Islet of Langerhans (tissue), 1 donor: Measurements from ENCODE around the gene RTKN2.
"Not testable (repeated sequence)": the region's sequence is repeated elsewhere in the genome, so short reads cannot be mapped to it uniquely, and the experiment has no call there.

ENCODE experiments used
- FAIRE-seq: peaks from one replicate; lab custom pipeline; 2011; peaks lifted over from hg19 to GRCh38; lab: Jason Lieb, UNC

The RTKN2 gene

DNA sequence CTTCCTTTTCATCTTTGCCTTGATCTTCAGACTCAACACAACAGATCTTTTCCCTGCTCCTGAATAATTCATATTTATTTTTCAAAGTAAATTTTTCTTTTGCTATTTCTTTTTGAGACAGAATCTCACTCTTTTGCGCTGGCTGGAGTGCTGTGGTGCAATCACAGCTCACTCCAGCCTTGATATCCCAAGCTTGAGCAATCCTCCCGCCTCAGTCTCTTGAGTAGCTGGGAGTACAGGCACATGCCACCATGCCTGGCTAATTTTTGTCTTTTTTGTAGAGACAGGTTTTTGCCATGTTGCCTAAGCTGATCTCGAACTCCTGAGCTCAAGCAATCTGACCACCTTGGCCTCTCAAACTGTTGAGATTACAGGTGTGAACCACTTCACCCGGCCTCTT is 9.2 kb downstream of the RTKN2 start:
- no peak for FAIRE-seq

DNA sequence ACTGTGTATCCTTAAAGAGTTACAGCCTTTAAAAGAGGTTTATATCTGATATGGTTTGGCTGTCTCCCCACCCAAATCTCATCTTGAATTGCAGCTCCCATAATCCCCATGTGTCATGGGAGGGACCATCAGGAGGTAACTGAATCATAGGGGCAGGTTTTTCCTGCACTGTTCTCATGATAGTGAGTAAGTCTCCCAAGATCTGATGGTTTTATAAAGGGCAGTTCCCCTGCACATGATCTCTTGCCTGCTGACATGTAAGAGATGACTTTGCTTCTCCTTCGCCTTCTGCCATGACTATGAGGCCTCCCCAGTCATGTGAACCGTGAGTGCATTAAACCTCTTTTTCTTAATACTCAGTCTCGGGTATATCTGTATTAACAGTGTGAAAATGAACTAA is 9.7 kb downstream of the RTKN2 start:
- no peak for FAIRE-seq

DNA sequence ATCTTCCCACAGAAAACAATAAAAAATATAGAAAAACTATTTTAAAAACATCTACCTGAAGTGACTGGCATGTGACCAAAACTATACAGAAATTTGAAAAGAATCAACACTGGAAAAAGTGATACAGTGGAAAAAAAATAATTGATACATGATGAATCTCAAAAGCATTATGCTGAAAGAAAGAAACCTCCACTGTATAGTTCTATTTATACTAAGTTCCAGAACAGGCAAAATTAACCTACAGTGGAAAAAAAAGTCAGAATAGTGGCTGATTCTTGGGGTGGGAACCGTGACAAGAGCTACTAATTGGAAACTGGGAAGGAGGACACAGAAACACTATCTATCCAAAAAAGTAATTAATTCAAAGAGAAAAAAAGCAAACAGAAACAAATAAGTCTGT is 14.9 kb downstream of the RTKN2 start:
- FAIRE-seq = no peak

DNA sequence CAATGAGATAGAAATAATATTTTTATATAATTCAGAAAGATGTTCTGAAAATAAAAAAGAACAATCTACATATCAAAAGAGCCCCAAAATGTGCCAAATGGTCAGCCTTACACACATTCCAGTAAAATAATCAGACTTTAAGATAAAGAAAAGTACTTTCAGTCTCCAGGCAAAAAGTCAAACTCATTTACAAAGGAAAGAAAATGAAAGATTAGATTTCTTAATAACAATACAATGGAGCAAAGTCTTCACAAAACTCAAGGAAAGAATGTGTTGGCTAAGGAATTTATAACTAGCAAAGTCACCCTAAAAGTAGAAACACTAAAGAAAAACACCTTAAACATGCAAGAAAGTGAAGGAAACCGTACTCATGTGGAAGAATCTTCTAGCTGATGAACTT is 16.6 kb downstream of the RTKN2 start:
- no peak for FAIRE-seq

DNA sequence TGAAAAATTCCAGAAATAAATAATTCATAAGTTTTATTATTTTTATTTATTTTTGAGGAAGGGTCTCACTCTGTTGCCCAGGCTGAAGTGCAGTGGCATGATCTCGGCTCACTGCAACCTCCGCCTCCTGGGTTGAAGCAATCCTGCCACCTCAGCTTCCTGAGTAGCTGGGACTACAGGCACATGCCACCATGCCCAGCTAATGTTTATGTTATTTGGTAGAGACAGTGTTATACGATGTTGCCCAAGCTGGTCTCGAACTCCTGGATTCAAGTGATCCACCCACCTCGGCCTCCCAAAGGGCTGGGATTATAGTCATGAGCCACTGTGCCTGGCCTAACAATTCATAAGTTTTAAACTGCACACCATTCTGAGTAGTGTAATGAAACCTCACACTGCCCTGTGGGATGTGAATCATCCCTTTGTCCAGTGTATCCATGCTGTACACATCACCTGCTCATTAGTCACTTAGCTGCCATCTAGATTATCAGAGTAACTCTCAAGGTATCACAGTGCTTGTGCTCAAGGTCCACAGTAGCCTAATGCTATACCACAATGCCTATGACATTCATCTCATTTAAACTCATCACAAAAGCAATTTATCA is 17.9 kb downstream of the RTKN2 start:
- FAIRE-seq = no peak

DNA sequence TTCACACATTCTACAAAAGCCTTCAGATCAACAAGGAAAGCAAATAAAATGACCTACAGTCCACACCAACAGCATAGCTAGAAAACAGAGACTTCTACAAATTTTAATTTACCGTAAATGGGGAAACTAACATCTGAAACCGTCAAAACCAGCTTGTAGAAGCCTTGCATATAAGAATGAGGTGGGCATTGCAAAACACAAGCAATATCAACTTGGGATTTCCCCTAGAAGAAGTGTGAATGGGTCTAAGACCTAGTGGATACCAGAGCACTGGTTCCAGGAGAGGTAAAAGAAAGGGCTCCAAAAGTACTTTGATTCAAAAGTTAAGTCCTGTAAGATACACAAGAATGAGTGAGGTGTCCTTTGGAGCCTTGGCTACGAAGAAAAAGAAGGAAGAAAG is 18.7 kb downstream of the RTKN2 start:
- peak; percentile 21 for FAIRE-seq

DNA sequence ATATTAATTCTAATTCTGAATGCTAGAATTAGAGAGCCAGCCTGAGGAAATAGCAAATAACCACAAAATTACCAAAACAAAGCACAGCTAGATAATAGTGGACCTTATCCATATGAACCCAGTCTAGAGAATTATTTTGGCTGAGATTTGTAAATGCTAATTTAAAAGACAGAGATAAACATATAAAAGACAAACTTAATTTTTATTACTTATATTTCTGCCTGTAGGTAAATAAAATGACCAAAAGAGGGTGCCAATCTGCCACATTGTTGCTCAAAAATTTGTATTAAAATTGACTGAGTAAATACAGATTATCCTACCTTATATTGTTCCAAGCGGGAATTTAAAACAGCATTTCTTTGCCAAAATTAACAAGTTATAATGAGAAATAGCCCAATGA is 20.2 kb downstream of the RTKN2 start:
- FAIRE-seq = peak; percentile 86

DNA sequence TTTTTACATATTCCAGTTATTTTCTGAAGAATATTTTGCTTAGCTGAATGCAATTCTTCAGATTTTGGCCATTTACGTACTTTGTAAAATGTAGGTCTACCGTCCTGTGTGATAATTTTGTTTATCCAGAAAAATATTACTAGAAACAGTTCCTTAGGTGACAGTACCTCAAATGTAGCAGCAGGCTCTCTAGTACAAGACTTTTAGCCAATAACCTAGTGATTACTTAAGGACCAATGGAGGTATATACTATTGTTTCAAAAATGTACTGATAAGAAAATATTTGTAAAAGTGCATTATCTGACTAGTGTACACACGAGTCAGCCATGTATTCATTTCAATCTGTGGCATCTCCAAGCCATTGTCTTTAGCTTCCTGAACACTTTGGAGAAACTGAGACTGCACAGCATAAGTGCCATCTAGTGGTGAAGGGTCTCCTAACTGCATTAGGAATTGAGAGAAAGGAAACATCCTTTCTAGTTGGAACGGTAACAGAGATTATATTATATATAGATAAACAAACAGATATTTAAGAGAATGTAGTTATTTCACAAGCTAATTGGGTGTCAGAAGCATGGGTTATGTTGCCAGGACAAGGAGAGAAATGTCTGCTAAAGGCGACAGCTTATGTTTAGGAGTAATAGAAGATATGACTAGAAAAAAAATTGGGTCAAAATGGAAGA is 23.7 kb downstream of the RTKN2 start:
- peak; percentile 94 for FAIRE-seq

DNA sequence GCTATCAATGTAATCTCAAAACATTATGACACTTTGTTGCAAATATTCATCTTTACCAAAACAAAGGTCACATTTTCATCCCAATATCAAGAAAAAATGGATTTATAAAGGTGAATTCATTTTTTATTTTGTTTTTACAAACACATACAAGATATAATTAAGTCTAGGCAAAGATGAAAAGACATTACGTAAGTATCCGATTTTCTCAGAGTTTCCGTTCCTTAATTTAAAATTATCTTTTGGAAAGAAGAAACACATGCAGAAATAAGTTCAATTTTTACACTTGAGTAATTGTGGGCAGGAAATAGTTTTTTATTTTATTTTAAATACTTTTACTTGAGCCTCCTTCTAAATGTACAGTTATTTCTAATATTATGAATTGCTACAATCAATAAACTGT is 24.6 kb downstream of the RTKN2 start:
- FAIRE-seq = no peak

DNA sequence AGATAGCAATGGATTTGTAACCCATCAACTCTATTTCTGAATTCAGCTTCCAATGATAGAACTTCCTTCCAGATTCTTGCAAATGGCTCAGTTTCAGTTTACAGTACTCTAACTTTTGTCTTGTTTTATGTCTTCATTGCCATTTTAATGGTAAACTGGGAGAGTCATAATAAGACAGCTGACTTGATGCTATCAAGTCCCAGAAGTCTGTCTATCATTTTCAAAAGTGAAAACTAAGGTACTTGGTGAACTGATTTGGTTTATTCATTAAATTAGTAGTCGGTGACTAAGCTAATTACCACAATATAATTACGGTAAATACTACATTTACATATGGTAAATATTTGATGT is 25.0 kb downstream of the RTKN2 start:
- FAIRE-seq = no peak

DNA sequence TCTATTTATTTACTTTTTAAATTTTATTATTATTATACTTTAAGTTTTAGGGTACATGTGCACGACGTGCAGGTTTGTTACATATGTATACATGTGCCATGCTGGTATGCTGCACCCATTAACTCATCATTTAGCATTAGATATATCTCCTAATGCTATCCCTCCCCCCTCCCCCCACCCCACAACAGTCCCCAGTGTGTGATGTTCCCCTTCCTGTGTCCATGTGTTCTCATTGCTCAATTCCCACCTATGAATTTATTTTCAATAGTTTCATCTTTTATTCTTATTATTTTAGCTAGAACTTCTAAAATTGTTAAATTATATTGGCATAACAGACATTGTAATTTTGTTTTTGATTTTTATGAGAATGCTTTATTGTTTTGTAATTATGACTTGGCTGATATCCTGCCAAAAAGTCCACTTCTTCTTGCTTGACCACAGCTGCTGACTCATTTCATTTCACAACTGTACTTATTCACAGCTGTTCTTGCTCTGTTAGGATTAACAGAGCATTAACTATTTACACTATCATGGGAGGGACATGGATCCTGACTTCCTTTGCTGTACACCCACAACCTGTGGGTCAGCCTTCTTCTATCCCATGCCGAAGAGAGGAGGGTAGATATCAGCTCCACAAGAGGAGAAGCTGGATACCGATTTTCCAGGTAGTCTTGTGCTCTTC is 25.5 kb downstream of the RTKN2 start:
- FAIRE-seq = peak; percentile 99

DNA sequence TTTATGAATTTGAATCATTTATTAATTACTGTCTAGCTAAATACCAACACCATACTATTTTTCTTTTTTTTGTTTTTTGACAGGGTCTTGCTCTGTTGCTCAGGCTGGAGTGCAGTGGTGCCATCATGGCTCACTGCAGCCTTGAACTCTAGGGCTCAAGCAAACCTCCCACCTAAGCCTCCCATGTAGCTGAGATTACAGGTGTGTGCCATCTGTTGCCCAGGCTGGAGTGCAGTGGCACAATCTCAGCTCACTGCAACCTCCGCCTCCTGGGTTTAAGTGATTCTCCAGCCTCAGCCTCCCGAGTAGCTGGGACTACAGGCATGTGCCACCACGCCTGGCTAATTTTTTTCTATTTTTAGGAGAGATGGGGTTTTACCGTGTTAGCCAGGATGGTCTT is 27.1 kb downstream of the RTKN2 start:
- FAIRE-seq = not testable (repeated sequence)

DNA sequence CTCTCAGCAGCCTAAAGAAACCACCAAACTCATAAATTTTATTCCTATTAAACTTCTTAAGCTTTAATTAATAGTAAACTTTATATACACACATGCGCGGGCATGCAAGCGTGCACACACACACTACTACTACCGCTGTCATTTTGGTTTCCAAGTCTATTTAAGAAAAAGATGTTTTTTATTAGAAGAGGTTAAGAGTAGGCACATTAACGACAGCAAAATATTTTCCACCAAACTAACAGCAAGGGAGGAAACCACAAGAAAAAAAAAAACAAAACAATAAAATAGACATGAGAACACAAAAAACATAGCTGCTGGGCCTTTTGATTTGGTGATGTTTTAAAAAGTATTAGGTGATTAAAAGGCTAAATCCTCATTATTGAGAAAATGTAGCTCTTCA is 28.6 kb downstream of the RTKN2 start:
- no peak for FAIRE-seq

DNA sequence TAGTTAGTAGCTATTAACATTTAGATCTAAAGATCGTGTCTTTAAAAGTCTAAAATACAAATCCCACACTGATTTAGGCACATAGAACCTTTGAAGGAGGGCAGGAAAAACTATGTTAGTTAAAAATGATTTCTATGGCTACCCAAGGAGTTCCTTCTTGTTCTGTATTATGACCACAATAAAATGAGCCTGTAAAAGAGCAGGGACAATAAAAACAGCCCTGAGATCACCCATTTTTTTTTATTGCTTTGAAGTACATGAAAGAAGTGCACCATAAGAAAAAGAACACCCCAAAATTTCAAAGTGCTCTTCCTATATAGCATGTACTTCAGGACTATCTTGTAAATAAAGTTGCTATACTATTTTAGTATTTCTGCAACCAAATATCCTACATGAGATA is 29.8 kb downstream of the RTKN2 start:
- peak; percentile 53 for FAIRE-seq

DNA sequence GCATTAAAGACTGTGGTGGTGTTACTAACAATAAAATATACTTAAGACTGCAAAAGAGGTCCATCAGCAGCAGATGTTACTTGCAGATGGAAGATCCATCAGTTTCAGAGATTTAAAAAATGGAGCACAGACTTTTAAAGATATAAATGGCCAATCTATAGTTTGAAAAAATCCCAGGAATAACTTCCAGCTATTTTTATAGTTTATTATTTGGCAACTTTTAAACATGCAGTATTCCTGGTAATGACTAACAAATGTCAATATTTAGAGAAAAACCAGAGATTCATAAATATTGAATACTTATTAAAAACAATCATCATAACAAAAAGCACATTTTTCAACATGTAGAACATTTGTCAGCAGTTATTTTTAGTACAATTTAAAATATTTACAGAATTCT is 30.7 kb downstream of the RTKN2 start:
- FAIRE-seq = peak; percentile 61

DNA sequence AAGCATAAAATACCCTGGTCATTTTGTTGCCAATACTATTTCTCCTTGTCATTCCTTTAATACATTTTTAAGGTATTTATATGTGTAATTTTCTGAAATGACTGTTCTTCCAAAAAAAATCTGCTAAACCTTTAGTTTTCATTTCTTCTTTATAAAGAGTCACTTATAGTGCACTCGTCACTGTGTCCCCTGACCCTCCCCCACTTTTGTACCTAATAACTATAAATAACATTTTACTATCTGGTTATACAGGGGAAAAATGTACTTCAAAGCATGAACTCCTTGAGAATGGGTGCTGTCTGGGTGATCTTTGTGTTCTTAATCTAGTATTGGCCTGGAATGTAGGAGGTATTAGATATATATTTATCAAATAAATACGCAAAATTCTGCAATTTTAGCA is 31.1 kb downstream of the RTKN2 start:
- FAIRE-seq = no peak

DNA sequence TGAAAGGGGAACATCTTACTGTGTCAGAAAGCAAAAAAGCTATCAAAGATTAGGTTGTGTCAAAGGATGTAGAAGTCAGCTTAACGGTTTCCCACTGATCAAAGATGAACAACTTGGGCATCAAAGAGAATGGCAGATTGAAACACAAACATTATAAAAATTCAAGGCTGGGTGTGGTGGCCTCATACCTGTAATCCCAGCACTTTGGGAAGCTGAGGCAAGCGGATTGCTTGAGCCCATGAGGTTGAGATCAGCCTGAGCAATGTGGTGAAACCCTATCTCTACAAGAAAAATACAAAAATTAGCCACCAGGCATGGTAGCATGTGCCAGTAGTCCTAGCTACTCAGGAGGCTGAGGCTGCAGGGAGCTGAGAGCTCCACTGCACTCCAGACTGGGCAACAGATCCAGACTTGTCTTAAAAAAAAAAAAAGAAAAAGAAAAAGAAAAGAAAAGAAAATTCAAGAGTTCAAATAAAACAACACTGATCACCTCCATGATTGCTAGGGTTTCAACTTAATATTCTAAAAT is 34.5 kb downstream of the RTKN2 start:
- no peak for FAIRE-seq

DNA sequence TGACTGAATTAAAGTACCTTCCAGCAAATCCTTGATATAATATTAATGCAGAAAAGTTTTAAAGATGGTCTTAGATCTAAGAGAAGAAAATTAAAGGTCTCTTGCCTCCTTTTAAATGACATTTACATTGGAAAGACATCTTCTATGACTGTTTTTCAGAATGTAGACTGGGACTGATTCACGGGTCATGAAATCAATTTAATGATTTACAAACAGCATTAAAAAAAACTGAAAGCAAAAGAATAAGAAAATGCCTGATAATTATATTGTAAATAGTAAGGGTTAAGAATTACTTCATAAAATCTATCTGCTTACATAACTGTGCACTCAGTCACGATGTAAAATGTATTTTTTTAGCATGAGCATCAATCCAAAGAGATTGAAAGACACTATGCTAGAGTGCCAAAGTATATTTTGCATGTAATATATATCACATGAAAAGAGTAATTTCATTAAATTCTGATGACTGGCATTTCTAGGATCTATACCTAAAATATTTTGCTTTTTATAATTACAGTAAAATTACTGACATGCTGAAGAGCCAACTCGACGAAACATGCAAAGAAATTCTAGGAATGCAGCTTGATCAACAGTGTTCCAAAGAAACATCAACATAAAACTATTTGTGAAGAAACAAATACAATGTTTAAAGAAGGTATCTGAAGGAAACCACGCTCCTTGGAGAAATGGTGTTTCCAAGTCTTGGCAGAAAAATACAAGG is 35.1 kb downstream of the RTKN2 start:
- FAIRE-seq = no peak

DNA sequence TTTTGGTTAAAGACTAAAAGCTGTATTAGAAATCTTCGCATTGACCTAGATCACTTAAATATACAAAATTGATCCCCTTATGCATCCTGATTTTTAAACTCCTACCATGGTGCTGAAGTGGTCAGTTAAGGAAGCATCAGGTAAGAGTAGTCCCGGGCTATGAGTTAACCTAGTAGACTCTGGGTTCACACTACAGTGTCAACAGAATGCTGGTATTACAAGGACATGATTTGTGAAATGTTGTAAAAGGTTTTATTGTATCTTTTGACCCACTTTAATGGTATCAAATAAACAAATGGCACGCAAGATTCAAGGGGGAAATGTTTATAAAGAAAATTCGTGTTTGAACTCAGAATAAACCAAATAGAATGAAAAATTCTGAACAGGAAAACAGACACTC is 36.8 kb downstream of the RTKN2 start:
- no peak for FAIRE-seq

DNA sequence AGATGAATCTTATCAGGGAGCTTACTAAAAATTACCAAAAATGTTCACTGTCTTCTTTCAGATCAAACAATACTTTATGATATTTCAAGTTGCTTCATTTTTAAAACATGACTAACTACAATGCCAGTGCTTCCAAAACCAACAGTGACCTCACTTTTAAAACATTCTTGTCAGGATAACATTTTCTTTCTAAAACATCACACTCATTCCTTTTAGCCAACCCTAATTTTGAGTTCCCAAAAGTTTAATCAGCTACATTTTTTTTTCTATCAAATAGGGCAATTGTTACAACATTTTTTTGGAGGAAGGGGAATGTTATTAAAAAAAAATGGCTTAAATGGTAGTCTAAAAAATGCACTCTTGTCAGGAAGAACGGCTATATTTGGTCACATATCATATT is 37.3 kb downstream of the RTKN2 start:
- FAIRE-seq = peak; percentile 91

DNA sequence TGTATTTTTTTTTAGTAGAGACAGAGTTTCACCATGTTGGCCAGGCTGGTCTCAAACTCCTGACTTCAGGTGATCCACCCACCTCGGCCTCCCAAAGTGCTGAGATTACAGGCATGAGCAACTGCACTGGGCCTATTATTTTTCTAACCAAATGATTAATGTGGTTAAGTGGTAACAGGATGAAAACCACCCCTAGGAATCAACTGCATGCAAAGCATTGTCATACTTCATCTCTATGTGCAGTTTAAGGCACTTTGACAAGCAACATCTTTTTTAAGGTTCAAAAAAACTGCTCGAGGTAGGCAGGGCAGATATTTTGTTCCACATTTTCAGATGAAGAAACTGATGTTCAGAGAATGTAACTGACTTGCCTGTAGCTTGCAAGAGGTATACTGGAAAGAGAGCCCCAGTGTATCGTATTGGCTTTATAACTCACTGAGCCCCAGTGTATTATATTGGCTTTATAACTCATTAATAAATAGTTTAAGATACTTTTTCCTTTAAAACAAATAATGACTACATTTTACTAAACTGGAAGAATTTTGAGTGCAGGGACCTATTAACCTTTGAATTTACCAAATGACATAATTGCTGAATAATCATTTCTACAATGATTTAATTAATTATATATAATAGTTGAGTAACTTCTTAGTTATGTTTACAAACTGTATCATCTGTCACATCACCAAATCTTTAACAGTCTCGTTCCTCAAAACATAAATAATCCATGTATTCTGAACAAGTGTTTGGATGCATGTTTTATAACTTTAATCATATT is 38.1 kb downstream of the RTKN2 start:
- FAIRE-seq = no peak

DNA sequence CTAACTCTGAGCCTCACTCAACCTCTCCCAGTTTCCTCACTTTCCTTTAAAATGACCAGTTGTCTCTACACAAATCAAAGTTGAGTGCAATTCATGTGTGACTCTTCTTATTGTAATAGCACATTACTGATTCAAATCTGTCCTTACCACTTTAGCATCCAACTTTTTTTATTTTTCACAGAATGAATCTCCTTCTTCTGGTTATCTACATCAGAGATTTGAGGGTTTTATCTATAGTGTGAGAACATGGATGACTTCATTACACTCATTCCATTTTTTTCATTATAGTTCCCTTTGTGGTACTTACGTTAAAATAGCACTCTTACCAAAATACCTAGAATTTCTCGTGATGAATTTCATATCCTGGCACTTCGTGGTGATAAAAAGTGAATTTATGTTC is 43.3 kb downstream of the RTKN2 start:
- no peak for FAIRE-seq
